Spinal cord (tissue), 10 donors: Measurements from ENCODE around the gene TPPP2. TPM values are rescaled to one million over a fixed set of nuclear protein-coding genes. Genes with fewer than 3 reads are reported as not detected.

ENCODE experiments used
- DNase-seq, 6 donors: peaks; one replicate each; pipeline versions ENCODE4 v3.0.0 to v3.0.0-alpha.2; 2013 to 2015; ENCODE audit warnings: low spot score in 6 of 6, low read depth in 4 of 6
- H3K27ac ChIP-seq: one replicate; pipeline ENCODE4 v1.5.1; 2013; ENCODE audit warnings: low read depth, low read length, control low read depth
- H3K27me3 ChIP-seq: one replicate; pipeline ENCODE4 v1.6.1; 2013; ENCODE audit warnings: low read length; ENCODE audit not compliant: control insufficient read depth, insufficient read depth
- H3K36me3 ChIP-seq: one replicate; pipeline ENCODE4 v1.6.1; 2013; ENCODE audit warnings: low read length; ENCODE audit not compliant: control insufficient read depth, insufficient read depth
- H3K4me1 ChIP-seq: one replicate; pipeline ENCODE4 v1.6.1; 2013; ENCODE audit warnings: low read length; ENCODE audit not compliant: control insufficient read depth, insufficient read depth
- H3K4me3 ChIP-seq: one replicate; pipeline ENCODE4 v1.5.1; 2013; ENCODE audit warnings: low read depth, low read length, control low read depth
- H3K9me3 ChIP-seq: one replicate; pipeline ENCODE4 v1.6.1; 2013; ENCODE audit warnings: low read length; ENCODE audit not compliant: control insufficient read depth, insufficient read depth
- WGBS: methylation state at CpG from one replicate; pipeline ENCODE4 v1.1.5; 2013; ENCODE audit warnings: missing lambda C conversion rate; ENCODE audit not compliant: insufficient coverage; 5-methylcytosine and 5-hydroxymethylcytosine counted together
- polyA plus RNA-seq, 2 donors: library from polyadenylated mRNA; unstranded; fragments of 120-200 nt; gene quantifications; one replicate each; pipeline ENCODE4 v1.2.1, GENCODE V29; 2013; ENCODE audit not compliant: insufficient read length in 2 of 2
- total RNA-seq, 2 donors: library from RNA; depleted of rRNA in 1 of 2; stranded (reverse); fragments of 120-200 nt in 1 of 2; fragments of >200 nt in 1 of 2; gene quantifications; one replicate each; pipeline versions ENCODE4 v1.2.3 to v1.2.4, GENCODE V29; 2013 to 2014
- donor health status: healthy.

TPPP2 gene
- total and polyA plus RNA-seq, 4 donors: 0.44 to 0.71 (median 0.59) TPM; not detected in 1

DNA sequence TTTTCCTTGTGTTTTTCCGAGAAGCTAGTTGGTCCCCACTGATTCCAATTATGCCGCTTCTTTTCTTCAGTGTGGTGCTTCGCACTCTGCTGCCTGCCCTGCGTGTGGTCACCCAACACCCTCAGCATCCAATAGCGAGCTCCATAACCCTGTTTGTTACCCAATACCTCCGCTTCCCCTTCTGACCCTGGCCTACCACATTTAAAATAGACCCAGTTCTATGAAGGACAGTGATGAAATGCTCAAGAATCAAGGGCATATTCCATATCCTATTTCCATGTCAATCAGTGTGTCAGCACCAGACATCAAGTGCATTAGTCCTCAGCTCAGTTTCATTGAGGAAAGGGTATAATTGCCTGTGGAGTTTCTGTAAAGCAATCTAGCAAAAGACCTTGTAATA is 14.7 kb upstream of the TPPP2 start:
- WGBS: 50% methylated on average over 3 of the region's 6 CpGs
- no peak for DNase-seq
- H3K4me1 ChIP-seq: no peaks in the 10 kb centered on the region
- H3K4me3 ChIP-seq: no peak overlapping the region
- H3K27me3 ChIP-seq: no peaks in the 10 kb centered on the region
- H3K27ac ChIP-seq: no peak overlapping the region
- H3K9me3 ChIP-seq: no peaks in the 10 kb centered on the region
- H3K36me3 ChIP-seq: peaks cover 37% of the 10 kb centered on the region

- no peaks in the 10 kb centered on the region for H3K4me1 ChIP-seq
- no peaks in the 10 kb centered on the region for H3K27me3 ChIP-seq
- no peak for DNase-seq
- H3K36me3 ChIP-seq: peaks cover 46% of the 10 kb centered on the region
- whole genome bisulfite sequencing: 57% methylated on average over 5 of the region's 9 CpGs
- no peak overlapping the region for H3K4me3 ChIP-seq
- H3K9me3 ChIP-seq: no peaks in the 10 kb centered on the region
- no peak overlapping the region for H3K27ac ChIP-seq
Measured at GRCh38 chr14:21016413-21017190, 13.4 kb upstream of the TPPP2 start.

DNA sequence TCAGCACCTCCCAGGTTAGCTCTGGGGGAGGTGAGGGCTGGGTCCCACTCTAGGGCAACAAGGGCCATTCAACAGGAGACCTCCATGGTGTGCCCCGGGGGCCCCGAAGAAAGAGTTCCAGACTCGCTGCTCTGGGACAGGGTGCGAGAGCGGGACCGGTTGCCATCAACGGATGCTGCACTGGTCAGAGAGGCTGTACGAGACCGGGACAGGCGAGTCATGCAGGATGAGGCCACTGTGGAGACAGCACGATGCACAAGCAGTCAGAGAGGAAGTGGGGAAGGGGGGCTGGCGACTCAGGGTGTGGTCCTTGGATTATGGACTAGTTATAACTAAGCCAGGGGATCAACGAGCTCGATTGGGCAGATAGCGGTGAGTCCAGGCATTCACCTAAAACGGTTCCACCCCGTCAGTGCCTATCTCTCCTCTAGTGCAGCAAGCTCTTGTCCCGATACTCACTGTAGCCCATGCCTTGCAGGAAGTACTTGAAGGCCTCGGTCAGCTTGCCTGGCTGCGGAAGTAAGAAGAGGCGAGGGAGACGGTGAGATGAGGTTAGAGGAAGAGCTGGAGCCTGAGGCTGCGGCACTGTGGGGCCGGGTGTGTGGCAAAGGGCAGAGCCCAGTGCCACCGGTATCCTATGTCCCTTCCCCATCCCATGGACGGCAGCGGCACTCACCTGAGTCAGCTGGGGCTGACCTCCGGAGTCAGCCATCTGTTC is 12.3 kb upstream of the TPPP2 start:
- H3K36me3 ChIP-seq: peaks cover 57% of the 10 kb centered on the region
- no peak for DNase-seq
- H3K4me3 ChIP-seq: no peak overlapping the region
- 82% methylated on average over 27 of the region's 28 CpGs for WGBS
- H3K9me3 ChIP-seq: no peaks in the 10 kb centered on the region
- H3K4me1 ChIP-seq: peaks cover 2% of the 10 kb centered on the region
- H3K27me3 ChIP-seq: no peaks in the 10 kb centered on the region
- H3K27ac ChIP-seq: no peak overlapping the region

GRCh38 chr14:21018286-21018685 is 11.7 kb upstream of the TPPP2 start:
- H3K27ac ChIP-seq: no peak overlapping the region
- H3K4me1 ChIP-seq: peaks cover 7% of the 10 kb centered on the region
- WGBS: 86% methylated on average over 4 of the region's 7 CpGs

DNA sequence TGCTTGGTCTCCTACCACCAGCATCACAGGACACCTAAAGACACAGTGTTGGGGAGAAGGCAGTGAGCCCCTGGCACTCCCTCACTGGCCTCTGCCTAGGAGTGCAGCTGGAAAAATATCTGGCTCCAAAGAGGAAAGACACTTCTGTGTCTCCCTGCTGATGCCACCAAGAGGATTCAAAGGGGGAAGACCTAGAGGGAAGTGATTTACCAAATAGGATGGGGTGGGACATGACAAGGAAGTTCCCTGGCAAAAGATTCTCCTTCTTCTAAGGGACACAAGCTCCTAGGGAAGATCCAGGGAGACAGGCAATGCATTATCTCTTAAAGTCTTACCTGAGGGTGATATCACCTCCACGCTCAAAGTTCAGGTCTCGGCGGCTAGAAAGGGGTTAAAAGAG is 11.2 kb upstream of the TPPP2 start:
- H3K4me3 ChIP-seq: no peak overlapping the region
- no peaks in the 10 kb centered on the region for H3K27me3 ChIP-seq
- H3K36me3 ChIP-seq: peaks cover 58% of the 10 kb centered on the region
- H3K4me1 ChIP-seq: peaks cover 10% of the 10 kb centered on the region
- H3K9me3 ChIP-seq: no peaks in the 10 kb centered on the region
- no peak overlapping the region for H3K27ac ChIP-seq
- WGBS: no CpG with 5 or more reads among the region's 3 CpGs
- no peak for DNase-seq

More at GRCh38 chr14:21018286-21018685, 11.7 kb upstream of the TPPP2 start:
- Histone ChIP-seq H3K36me3 (peaks cover 58% of the 10 kb centered on the region), H3K4me3 (no peak overlapping the region), H3K27me3 (no peaks in the 10 kb centered on the region), H3K9me3 (no peaks in the 10 kb centered on the region)
- DNase-seq: no peak

DNA sequence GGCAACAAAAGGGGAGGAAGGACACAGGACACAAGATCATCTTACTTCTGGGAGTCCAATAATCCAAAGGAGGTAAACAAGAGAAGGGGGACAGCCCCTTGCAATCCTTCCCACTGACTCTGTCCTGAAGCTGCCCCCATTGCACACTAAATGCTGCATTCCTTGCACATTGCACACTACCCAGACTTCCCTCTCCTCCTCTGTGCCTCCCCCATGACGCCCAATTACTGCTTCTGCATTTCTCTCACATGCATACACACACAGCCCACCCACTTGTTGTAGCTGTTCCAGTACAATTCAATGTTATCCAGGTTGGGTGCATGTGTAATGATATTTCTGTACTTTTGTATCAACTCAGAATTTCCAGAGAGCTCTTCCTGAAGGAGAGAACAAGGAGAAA is 10.7 kb upstream of the TPPP2 start:
- Histone ChIP-seq H3K36me3 (peaks cover 58% of the 10 kb centered on the region), H3K4me3 (no peak overlapping the region)
- no CpG with 5 or more reads among the region's 1 CpG for whole genome bisulfite sequencing

DNA sequence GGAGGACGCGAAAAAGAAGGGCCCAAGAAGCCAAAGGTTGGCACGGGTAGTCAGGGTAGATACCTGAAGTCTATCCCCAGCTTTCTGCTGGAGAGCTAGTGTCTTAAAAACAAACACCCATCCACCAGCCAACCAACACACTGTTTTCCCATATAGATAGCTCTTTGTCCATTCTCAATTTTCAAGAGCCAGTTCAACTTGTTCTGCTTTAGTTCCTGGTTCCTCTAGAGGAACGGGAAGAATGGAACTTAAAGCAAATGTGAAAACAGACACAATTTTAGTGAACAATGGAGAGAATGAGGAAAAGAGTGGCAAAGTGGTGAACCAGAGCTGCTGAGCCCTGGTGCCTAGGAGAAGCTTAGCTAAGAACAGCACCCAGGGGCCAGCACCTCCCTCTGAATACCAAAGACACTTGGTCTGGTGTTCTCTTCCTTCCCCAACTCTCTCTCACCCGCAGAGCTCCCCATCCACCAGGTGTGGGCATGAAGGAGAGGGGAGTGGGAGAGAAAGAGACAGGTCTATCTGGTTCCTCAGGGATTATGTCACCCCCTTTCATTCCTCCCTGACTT is 9.0 kb upstream of the TPPP2 start:
- Histone ChIP-seq H3K27me3 (no peaks in the 10 kb centered on the region), H3K4me1 (peaks cover 27% of the 10 kb centered on the region), H3K27ac (no peak overlapping the region), H3K4me3 (no peak overlapping the region), H3K36me3 (peaks cover 58% of the 10 kb centered on the region), H3K9me3 (no peaks in the 10 kb centered on the region)
- DNase-seq: no peak
- 81% methylated on average over 3 of the region's 5 CpGs for WGBS

More for the DNA sequence above, 10.7 kb upstream of the TPPP2 start:
- Histone ChIP-seq H3K9me3 (no peaks in the 10 kb centered on the region), H3K27me3 (no peaks in the 10 kb centered on the region), H3K4me1 (peaks cover 16% of the 10 kb centered on the region), H3K27ac (no peak overlapping the region)
- no peak for DNase-seq

GRCh38 chr14:21022686-21023085 is 7.3 kb upstream of the TPPP2 start:
- Histone ChIP-seq H3K4me1 (peaks cover 34% of the 10 kb centered on the region), H3K27ac (no peak overlapping the region)
- 64% methylated on average over 5 of the region's 5 CpGs for WGBS

DNA sequence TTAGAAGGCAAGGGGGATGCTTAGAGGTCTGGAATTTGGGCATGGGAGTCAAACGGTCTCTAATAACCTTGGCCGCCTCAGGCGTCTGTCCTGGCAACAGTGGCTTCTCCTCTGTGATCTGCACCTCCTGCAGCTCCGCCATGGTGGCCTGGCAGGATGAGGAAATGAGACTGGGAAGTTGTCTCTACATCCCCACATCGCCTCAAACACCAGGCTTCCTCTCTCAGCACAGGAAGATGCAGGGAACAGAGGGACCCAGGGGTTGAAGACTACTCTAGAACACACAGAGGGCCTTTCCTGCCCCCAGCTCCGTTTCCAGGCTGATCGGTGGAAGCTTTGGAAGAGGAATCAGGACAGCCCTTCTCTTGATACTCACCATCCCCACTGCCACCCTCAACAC is 6.8 kb upstream of the TPPP2 start:
- Histone ChIP-seq H3K27ac (no peak overlapping the region), H3K36me3 (peaks cover 42% of the 10 kb centered on the region), H3K27me3 (no peaks in the 10 kb centered on the region), H3K4me1 (peaks cover 34% of the 10 kb centered on the region), H3K9me3 (no peaks in the 10 kb centered on the region), H3K4me3 (peak overlapping the region; percentile 76)
- DNase-seq: no peak
- 51% methylated on average over 7 of the region's 7 CpGs for WGBS

More at GRCh38 chr14:21022686-21023085, 7.3 kb upstream of the TPPP2 start:
- H3K27me3 ChIP-seq: no peaks in the 10 kb centered on the region
- no peak for DNase-seq
- H3K9me3 ChIP-seq: no peaks in the 10 kb centered on the region
- H3K36me3 ChIP-seq: peaks cover 47% of the 10 kb centered on the region
- H3K4me3 ChIP-seq: peak overlapping the region; percentile 76
